ENCODE measurements around the gene IGFBP2. TPM values are rescaled to one million over a fixed set of nuclear protein-coding genes. Genes with fewer than 3 reads are reported as not detected.
A peak's percentile ranks its signal among the peaks of the same experiment; 100 is the strongest.

IGFBP2 gene
- total and polyA plus RNA-seq, 2 of the 13 experiments (the other 11 are each of a cell fraction or from before 2014, with no cell fraction given) = 2.0 to 5.8 TPM

- TF ChIP-seq ZNF10 (CRISPR knock-in tag; IDR thresholded peaks at IDR 0.05; ENCODE audit: borderline replicate concordance, low read depth) (no peak), ZFYVE20 (CRISPR knock-in tag; IDR thresholded peaks at IDR 0.05; ENCODE audit: borderline replicate concordance, low read depth) (no peak), HNRNPLL (IDR thresholded peaks at IDR 0.05; ENCODE audit: low read depth, low read length, poor library complexity, severe bottlenecking) (no peak), ZNF20 (CRISPR knock-in tag; IDR thresholded peaks at IDR 0.05) (no peak), ZNF720 (CRISPR knock-in tag; IDR thresholded peaks at IDR 0.05) (no peak), ZSCAN30 (CRISPR knock-in tag; IDR thresholded peaks at IDR 0.05) (no peak), FOXC1 (CRISPR knock-in tag; IDR thresholded peaks at IDR 0.05; ENCODE audit: borderline replicate concordance) (no peak), AKNA (CRISPR knock-in tag; IDR thresholded peaks at IDR 0.05; ENCODE audit: borderline replicate concordance) (no peak), HMGA1 (CRISPR knock-in tag; conservative IDR thresholded peaks at IDR 0.05) (no peak), HOXA3 (CRISPR knock-in tag; IDR thresholded peaks at IDR 0.05) (peak; percentile 26; the same call in 1 of the 2 replicates), ZBTB7A (CRISPR knock-in tag; IDR thresholded peaks at IDR 0.05) (no peak), ZIK1 (CRISPR knock-in tag; IDR thresholded peaks at IDR 0.05; ENCODE audit: borderline replicate concordance, low read depth) (no peak), MEIS2 (CRISPR knock-in tag; IDR thresholded peaks at IDR 0.05) (no peak), THRA (CRISPR knock-in tag; IDR thresholded peaks at IDR 0.05; ENCODE audit: borderline replicate concordance) (no peak), SMAD1 (CRISPR knock-in tag; IDR thresholded peaks at IDR 0.05; ENCODE audit: borderline replicate concordance, low read depth) (no peak), BCL6 (CRISPR knock-in tag; IDR thresholded peaks at IDR 0.05) (peak; percentile 37; the same call in 1 of the 2 replicates), ZNF546 (CRISPR knock-in tag; conservative IDR thresholded peaks at IDR 0.05) (no peak), FOXO1 (CRISPR knock-in tag; IDR thresholded peaks at IDR 0.05) (peak; percentile 8; the same call in 1 of the 2 replicates), ZNF234 (CRISPR knock-in tag; conservative IDR thresholded peaks at IDR 0.05) (no peak), AHR (CRISPR knock-in tag; IDR thresholded peaks at IDR 0.05) (no peak)
- TF ChIP-seq, protein P1, sequence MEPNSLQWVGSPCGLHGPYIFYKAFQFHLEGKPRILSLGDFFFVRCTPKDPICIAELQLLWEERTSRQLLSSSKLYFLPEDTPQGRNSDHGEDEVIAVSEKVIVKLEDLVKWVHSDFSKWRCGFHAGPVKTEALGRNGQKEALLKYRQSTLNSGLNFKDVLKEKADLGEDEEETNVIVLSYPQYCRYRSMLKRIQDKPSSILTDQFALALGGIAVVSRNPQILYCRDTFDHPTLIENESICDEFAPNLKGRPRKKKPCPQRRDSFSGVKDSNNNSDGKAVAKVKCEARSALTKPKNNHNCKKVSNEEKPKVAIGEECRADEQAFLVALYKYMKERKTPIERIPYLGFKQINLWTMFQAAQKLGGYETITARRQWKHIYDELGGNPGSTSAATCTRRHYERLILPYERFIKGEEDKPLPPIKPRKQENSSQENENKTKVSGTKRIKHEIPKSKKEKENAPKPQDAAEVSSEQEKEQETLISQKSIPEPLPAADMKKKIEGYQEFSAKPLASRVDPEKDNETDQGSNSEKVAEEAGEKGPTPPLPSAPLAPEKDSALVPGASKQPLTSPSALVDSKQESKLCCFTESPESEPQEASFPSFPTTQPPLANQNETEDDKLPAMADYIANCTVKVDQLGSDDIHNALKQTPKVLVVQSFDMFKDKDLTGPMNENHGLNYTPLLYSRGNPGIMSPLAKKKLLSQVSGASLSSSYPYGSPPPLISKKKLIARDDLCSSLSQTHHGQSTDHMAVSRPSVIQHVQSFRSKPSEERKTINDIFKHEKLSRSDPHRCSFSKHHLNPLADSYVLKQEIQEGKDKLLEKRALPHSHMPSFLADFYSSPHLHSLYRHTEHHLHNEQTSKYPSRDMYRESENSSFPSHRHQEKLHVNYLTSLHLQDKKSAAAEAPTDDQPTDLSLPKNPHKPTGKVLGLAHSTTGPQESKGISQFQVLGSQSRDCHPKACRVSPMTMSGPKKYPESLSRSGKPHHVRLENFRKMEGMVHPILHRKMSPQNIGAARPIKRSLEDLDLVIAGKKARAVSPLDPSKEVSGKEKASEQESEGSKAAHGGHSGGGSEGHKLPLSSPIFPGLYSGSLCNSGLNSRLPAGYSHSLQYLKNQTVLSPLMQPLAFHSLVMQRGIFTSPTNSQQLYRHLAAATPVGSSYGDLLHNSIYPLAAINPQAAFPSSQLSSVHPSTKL (CRISPR knock-in tag; IDR thresholded peaks at IDR 0.05) = peak; percentile 74; the same call in 1 of the 2 replicates
Observed at GRCh38 chr2:216650626-216651257, 17.5 kb downstream of the IGFBP2 start (continued).
